Left lung (tissue), 10 donors: ENCODE data around the gene MKNK1. TPM values are rescaled to one million over a fixed set of nuclear protein-coding genes. Genes with fewer than 3 reads are reported as not detected.

Source experiments
- ATAC-seq: fragments of 200-7000 bp; cut with Tn5 transposase; one replicate; pipeline ENCODE4 v1.9.1; 2020; ENCODE audit warnings: moderate library complexity
- DNase-seq, 4 donors: peaks; one replicate each; pipeline ENCODE4 v3.0.0-alpha.2; 2013 to 2020
- H3K27ac ChIP-seq, 2 donors: fragments of 200-600 bp; sonication (generic) in 1 of 2; one replicate each; pipeline versions ENCODE4 v1.5.0 to v1.8.0; 2020 to 2021
- H3K27me3 ChIP-seq, 2 donors: fragments of 200-600 bp; sonication (generic) in 1 of 2; one replicate each; pipeline versions ENCODE4 v1.5.0 to v1.8.0; 2020 to 2021
- H3K36me3 ChIP-seq, 2 donors: fragments of 200-600 bp; sonication (generic) in 1 of 2; one replicate each; pipeline versions ENCODE4 v1.5.0 to v1.8.0; 2020 to 2021
- H3K4me1 ChIP-seq, 2 donors: fragments of 200-600 bp; one replicate each; pipeline ENCODE4 v1.8.0; 2021
- H3K4me3 ChIP-seq, 2 donors: fragments of 200-600 bp; sonication (generic) in 1 of 2; one replicate each; pipeline versions ENCODE4 v1.5.0 to v1.8.0; 2020 to 2021; ENCODE audit warnings: mild to moderate bottlenecking in 1 of 2
- H3K9me3 ChIP-seq, 2 donors: fragments of 200-600 bp; sonication (generic) in 1 of 2; one replicate each; pipeline versions ENCODE4 v1.5.0 to v1.8.0; 2020 to 2021
- intact Hi-C, 2 donors: fragments of 100-400 bp; cut with DNase I; formaldehyde crosslinking; loops; one replicate each; pipeline versions ENCODE4 v1.11.2 to v1.14.2; 2022
- polyA plus RNA-seq, 6 donors: library from polyadenylated mRNA; unstranded; fragments of 120-200 nt; gene quantifications; one replicate each; pipeline ENCODE4 v1.2.1, GENCODE V29; 2013; ENCODE audit not compliant: insufficient read length in 6 of 6
- total RNA-seq, 2 donors: library from RNA; stranded (reverse); fragmentation: NEBNext Ultra II Directional; extraction: Animal tissue kit (Norgen Biotek cat#: 25700); gene quantifications; one replicate each; pipeline ENCODE4 v1.2.1, GENCODE V29; 2021
- TF ChIP-seq, protein P1 (sequence below), 2 donors: fragments of 200-600 bp; sonication (generic) in 1 of 2; IDR thresholded peaks; one replicate each; pipeline versions ENCODE4 v1.5.0 to v1.8.0; 2021; ENCODE audit warnings: antibody characterized with exemption in 2 of 2
- donor health status: DM: no; HTN: yes; CAD: no.
- donor health status: DM: no; HTN: no; CAD: no.

The MKNK1 gene
- total and polyA plus RNA-seq, 8 donors, result 42.2 to 96.0 (median 51.4) TPM

DNA sequence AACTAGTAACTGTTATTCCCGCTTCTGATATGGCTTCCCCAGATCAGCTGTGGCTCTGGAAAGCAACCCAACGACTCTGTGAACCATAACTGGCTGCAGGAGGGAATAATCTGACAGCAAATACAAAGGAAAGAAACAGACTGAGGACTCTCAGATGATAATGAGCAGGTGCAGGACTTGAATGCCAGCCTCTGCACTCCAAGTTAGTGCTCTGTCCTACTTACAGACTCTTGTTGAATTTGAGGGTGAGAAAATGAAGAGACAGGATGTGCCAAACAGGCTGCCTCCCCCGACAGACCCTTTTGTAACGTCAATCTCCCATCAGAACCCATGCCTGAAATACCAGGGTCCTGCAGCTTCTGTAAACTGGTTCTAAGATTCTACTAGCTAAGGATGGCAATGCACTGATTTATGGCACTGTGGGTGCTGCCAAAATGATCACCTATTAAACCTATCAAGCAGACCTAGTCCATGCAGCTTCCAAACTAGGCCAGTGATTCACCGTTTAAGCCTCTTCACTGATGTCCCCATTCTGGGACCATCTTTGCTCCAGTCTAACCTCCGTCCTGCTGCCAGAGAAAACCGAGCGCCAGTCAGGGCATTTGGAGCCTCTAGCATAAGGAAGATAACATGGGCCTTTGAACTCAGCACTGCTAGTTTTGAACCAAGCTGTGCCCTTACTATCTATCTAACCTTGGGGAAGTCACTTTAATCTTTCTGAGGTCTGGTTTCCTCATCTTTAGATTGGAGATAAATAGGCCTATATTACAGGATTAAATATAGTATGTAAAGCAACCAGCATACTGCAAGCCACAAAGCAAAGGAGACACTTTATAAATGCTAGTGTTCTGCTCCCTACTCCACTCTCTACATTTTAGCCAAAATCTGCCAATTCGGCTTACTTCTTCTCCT lies 4.8 kb downstream of the MKNK1 start:
- Histone ChIP-seq H3K9me3 (no peaks in the 10 kb centered on the region), H3K4me1 (peaks cover 10 to 85% of the 10 kb centered on the region in 2 donors), H3K36me3 (no peaks in the 10 kb centered on the region), H3K4me3 (no peak overlapping the region), H3K27ac (peak overlapping the region in 1 of 2 donors; percentile 18), H3K27me3 (no peaks in the 10 kb centered on the region)
- no peak for ATAC-seq
- intact Hi-C loops, result no loop called here
- TF ChIP-seq, protein P1, sequence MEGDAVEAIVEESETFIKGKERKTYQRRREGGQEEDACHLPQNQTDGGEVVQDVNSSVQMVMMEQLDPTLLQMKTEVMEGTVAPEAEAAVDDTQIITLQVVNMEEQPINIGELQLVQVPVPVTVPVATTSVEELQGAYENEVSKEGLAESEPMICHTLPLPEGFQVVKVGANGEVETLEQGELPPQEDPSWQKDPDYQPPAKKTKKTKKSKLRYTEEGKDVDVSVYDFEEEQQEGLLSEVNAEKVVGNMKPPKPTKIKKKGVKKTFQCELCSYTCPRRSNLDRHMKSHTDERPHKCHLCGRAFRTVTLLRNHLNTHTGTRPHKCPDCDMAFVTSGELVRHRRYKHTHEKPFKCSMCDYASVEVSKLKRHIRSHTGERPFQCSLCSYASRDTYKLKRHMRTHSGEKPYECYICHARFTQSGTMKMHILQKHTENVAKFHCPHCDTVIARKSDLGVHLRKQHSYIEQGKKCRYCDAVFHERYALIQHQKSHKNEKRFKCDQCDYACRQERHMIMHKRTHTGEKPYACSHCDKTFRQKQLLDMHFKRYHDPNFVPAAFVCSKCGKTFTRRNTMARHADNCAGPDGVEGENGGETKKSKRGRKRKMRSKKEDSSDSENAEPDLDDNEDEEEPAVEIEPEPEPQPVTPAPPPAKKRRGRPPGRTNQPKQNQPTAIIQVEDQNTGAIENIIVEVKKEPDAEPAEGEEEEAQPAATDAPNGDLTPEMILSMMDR (IDR thresholded peaks at IDR 0.05), result no peak
- DNase-seq, result no peak

DNA sequence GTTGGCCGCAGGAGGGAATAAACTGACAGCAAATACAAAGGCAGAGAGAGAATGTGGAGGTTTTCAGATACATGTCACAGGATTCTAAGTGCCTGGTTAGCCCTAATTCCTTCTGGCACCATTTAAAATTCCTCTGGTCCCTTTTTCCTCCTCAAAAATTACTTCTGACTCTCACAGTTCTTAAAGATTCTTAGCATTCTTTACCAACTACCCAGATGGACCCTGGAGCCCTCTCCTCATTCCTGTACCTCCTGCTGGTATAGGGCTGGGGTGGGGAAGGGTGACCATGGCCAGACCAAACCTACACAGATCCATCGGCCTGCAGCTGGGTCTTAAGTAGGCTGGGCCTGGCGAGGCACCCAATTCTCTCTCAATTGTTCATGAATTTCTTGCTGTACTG lies 7.2 kb downstream of the MKNK1 start:
- ATAC-seq (no peak), DNase-seq (no peak)
- peaks cover 0 to 85% of the 10 kb centered on the region in 2 donors for H3K4me1 ChIP-seq
- peaks cover 0 to 23% of the 10 kb centered on the region in 2 donors for H3K36me3 ChIP-seq
- H3K9me3 ChIP-seq, result no peaks in the 10 kb centered on the region
- H3K27me3 ChIP-seq, result no peaks in the 10 kb centered on the region
- intact Hi-C loops, result no loop called here
- H3K27ac ChIP-seq, result peak overlapping the region in 1 of 2 donors; percentile 91
- H3K4me3 ChIP-seq, result no peak overlapping the region
- TF ChIP-seq, protein P1 (IDR thresholded peaks at IDR 0.05), result no peak

DNA sequence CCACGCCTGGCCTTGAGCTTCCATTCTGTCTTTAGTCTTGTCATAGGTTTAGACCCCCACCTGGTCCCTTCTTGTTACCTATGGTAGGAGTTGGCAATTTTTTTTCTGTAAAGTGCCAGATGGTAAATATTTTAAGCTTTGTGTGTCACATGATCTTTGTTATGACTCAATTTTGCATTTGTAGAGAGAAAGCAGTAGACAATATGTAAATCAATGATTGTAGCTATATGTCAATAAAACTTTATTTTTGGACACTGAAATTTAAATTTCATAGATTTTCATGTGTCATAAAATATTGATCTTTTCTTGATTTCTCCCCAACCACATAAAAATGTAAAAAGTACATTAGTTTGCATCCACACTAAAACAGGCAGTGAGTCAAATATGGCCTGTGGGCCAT lies 8.0 kb downstream of the MKNK1 start:
- peak overlapping the region in 1 of 2 donors; percentile 91 for H3K27ac ChIP-seq
- TF ChIP-seq, protein P1 (IDR thresholded peaks at IDR 0.05), result no peak

DNA sequence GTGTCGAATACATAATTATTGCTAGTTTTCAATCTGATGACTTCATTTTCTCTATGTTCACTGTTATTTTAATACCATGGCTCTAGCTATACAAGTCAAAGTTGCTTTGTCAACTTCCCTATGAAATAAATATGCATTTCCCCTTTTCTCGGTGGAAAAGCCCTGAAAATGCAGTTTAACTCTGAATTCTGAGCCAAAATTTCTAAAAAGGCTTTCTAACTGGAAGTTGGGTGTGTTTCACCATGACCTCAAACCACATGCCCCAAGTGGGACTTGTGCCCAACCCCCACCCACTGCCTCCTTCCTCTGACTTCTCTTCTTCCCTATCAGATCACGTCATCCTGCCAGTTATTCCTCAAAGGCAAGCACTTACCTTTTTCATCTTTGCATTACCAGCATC lies 8.9 kb downstream of the MKNK1 start:
- Histone ChIP-seq H3K4me3 (no peak overlapping the region), H3K4me1 (peaks cover 0 to 70% of the 10 kb centered on the region in 2 donors), H3K9me3 (no peaks in the 10 kb centered on the region), H3K27ac (peak overlapping the region; percentile 17 to 91), H3K36me3 (peaks cover 0 to 40% of the 10 kb centered on the region in 2 donors), H3K27me3 (no peaks in the 10 kb centered on the region)
- intact Hi-C loops, result no loop called here
- TF ChIP-seq, protein P1 (IDR thresholded peaks at IDR 0.05), result no peak
- ATAC-seq (peak; percentile 59), DNase-seq (peak in 2 of 4 donors; percentile 79 to 82)

More for the DNA sequence above, 8.0 kb downstream of the MKNK1 start:
- intact Hi-C loops, result no loop called here
- H3K36me3 ChIP-seq, result peaks cover 0 to 31% of the 10 kb centered on the region in 2 donors
- no peak overlapping the region for H3K4me3 ChIP-seq
- peaks cover 0 to 77% of the 10 kb centered on the region in 2 donors for H3K4me1 ChIP-seq
- no peaks in the 10 kb centered on the region for H3K9me3 ChIP-seq
- no peaks in the 10 kb centered on the region for H3K27me3 ChIP-seq
- no peak for DNase-seq
- ATAC-seq, result no peak

DNA sequence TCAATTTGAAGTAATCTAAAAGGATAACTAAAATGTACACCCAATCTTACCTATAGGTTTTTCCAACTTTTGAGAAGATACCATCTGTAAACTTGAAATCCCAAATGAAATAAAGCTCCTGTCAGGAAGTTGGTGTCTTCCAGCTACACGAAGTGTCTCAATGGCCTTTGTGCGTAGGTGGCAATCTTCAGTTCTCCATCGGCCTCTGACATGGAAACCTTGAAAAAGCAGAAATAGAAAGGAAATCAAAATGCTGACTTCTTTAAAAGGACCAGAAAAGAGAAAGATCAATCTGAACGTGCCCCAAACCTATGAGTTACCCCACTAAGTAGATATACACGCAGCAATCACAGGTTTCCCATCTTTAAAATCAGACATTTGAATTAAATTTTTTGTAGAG lies 10.0 kb downstream of the MKNK1 start:
- peak overlapping the region in 1 of 2 donors; percentile 91 for H3K27ac ChIP-seq
- peak; percentile 30 for ATAC-seq
- TF ChIP-seq, protein P1 (IDR thresholded peaks at IDR 0.05), result no peak

More for the DNA sequence above, 10.0 kb downstream of the MKNK1 start:
- H3K27me3 ChIP-seq, result no peaks in the 10 kb centered on the region
- peaks cover 0 to 64% of the 10 kb centered on the region in 2 donors for H3K4me1 ChIP-seq
- DNase-seq, result no peak
- intact Hi-C loops, result no loop called here
- H3K4me3 ChIP-seq, result no peak overlapping the region
- no peaks in the 10 kb centered on the region for H3K9me3 ChIP-seq
- H3K36me3 ChIP-seq, result peaks cover 0 to 50% of the 10 kb centered on the region in 2 donors
